ENCODE measurements around the gene APOC3. TPM values are rescaled to one million over a fixed set of nuclear protein-coding genes. Genes with fewer than 3 reads are reported as not detected.
A peak's percentile ranks its signal among the peaks of the same experiment; 100 is the strongest.

Gene APOC3
- total and polyA plus RNA-seq, 9 of the 15 experiments (the other 6 are each of a cell fraction or from before 2014, with no cell fraction given): 1.1 TPM; not detected in 8

DNA sequence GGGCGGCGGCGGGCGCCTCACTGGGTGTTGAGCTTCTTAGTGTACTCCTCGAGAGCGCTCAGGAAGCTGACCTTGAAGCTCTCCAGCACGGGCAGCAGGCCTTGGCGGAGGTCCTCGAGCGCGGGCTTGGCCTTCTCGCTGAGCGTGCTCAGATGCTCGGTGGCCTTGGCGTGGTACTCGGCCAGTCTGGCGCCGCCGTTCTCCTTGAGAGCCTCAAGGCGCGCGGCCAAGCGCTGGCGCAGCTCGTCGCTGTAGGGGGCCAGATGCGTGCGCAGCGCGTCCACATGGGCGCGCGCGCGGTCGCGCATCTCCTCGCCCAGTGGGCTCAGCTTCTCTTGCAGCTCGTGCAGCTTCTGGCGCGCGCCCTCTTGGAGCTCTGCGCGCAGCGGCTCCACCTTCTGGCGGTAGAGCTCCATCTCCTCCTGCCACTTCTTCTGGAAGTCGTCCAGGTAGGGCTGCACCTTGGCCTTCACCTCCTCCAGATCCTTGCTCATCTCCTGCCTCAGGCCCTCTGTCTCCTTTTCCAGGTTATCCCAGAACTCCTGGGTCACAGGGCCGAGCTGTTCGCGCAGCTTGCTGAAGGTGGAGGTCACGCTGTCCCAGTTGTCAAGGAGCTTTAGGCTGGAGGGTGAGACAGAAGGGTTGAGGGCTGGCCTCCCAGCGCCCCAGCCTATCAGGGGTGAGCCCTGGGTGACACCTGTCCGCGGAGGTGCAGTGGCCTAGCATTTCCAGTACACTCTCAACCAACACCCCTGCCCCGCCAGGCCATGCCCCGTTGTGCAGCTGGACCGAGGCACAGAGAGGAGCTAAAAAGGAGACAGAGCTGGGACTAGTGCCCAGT, 6.3 kb downstream of the APOC3 start (continued):
- no peak for TF ChIP-seq ZNF384 (IDR thresholded peaks at IDR 0.05; ENCODE audit: low read depth, low read length)
- TF ChIP-seq ID3 (CRISPR knock-in tag; IDR thresholded peaks at IDR 0.05): no peak
- peak; percentile 49; the same call in 1 of the 2 replicates for TF ChIP-seq ID3 (tag; IDR thresholded peaks at IDR 0.05)
- TF ChIP-seq ASH1L (IDR thresholded peaks at IDR 0.05; ENCODE audit: borderline replicate concordance, low read depth, partially characterized antibody): no peak
- TF ChIP-seq BACH1 (tag; IDR thresholded peaks at IDR 0.05): no peak
- TF ChIP-seq ATF7 (IDR thresholded peaks at IDR 0.05): peak; percentile 48; the same call in 1 of the 2 replicates
- TF ChIP-seq PHF8 (IDR thresholded peaks at IDR 0.05; ENCODE audit: borderline replicate concordance, low read length): peak; percentile 36; the same call in 1 of the 2 replicates
- no peak for TF ChIP-seq STAT6 (CRISPR knock-in tag; IDR thresholded peaks at IDR 0.05)
- no peak for TF ChIP-seq MED1 (CRISPR knock-in tag; IDR thresholded peaks at IDR 0.05; ENCODE audit: borderline replicate concordance)
- no peak for TF ChIP-seq U2AF1 (optimal IDR thresholded peaks at IDR 0.05; ENCODE audit: low read depth, low read length)
- 0 out of 2 replicates have a peak, but pooled peaks have one; percentile 46 for TF ChIP-seq CREB1 (IDR thresholded peaks at IDR 0.05)
- TF ChIP-seq CREB1 (CRISPR knock-in tag; IDR thresholded peaks at IDR 0.05): no peak
- TF ChIP-seq JUN (IDR thresholded peaks at IDR 0.05; ENCODE audit: borderline replicate concordance, low read depth, low read length): peak; percentile 36; the same call in 1 of the 2 replicates
- no peak for TF ChIP-seq JUN (CRISPR knock-in tag; IDR thresholded peaks at IDR 0.05; ENCODE audit: borderline replicate concordance)
- no peak for TF ChIP-seq LCOR (CRISPR knock-in tag; IDR thresholded peaks at IDR 0.05)
- peak; percentile 54; the same call in 1 of the 2 replicates for TF ChIP-seq ESRRA (IDR thresholded peaks at IDR 0.05; ENCODE audit: borderline replicate concordance, low read depth)
- no peak for TF ChIP-seq TCF3 (CRISPR knock-in tag; IDR thresholded peaks at IDR 0.05)
- no peak for TF ChIP-seq ZNF639 (CRISPR knock-in tag; conservative IDR thresholded peaks at IDR 0.05 in 1 of 2, IDR thresholded peaks at IDR 0.05 in 1 of 2)
- TF ChIP-seq PHB (CRISPR knock-in tag; IDR thresholded peaks at IDR 0.05): no peak
- TF ChIP-seq BHLHE40 (IDR thresholded peaks at IDR 0.05; ENCODE audit: low read length): peak; percentile 75
- no peak for TF ChIP-seq MLLT1 (IDR thresholded peaks at IDR 0.05)
- TF ChIP-seq NCOA1 (IDR thresholded peaks at IDR 0.05; ENCODE audit: low read depth): no peak
- TF ChIP-seq ZNF507 (tag; conservative IDR thresholded peaks at IDR 0.05): no peak

All from K562 (cell line).